Kidney (tissue), 14 donors: ENCODE measurements around the gene FLT4. TPM values are rescaled to one million over a fixed set of nuclear protein-coding genes. Genes with fewer than 3 reads are reported as not detected.
A peak's percentile ranks its signal among the peaks of the same experiment; 100 is the strongest.

Experiments
- DNase-seq, 5 donors: peaks; one replicate each; pipeline ENCODE4 v3.0.0-alpha.2; 2013 to 2020
- FAIRE-seq: peaks from 2 replicates; lab custom pipeline; 2012; peaks lifted over from hg19 to GRCh38; lab: Jason Lieb, UNC
- H3K27ac ChIP-seq, 2 donors: one replicate each; pipeline ENCODE4 v1.7.0; 2013; ENCODE audit warnings: low read depth in 2 of 2, low read length in 2 of 2, inconsistent platforms in 1 of 2
- H3K27me3 ChIP-seq: one replicate; pipeline ENCODE4 v1.7.1; 2013; ENCODE audit warnings: low read length, inconsistent platforms; ENCODE audit not compliant: control insufficient read depth, insufficient read depth
- H3K36me3 ChIP-seq, 3 donors: one replicate each; pipeline versions ENCODE4 v1.7.0 to v1.7.1; 2013; ENCODE audit warnings: low read length in 3 of 3, control low read depth in 1 of 3, inconsistent platforms in 1 of 3; ENCODE audit not compliant: insufficient read depth in 3 of 3, control insufficient read depth in 2 of 3
- H3K4me1 ChIP-seq, 3 donors: one replicate each; pipeline versions ENCODE4 v1.7.0 to v1.7.1; 2013; ENCODE audit warnings: low read length in 3 of 3, inconsistent platforms in 1 of 3, low read depth in 1 of 3; ENCODE audit not compliant: control insufficient read depth in 2 of 3, insufficient read depth in 2 of 3
- H3K4me3 ChIP-seq, 3 donors: one replicate each; pipeline versions ENCODE4 v1.7.0 to v1.8.1; 2013; ENCODE audit warnings: low read length in 3 of 3, control low read depth in 1 of 3, inconsistent platforms in 1 of 3
- H3K9ac ChIP-seq, 3 donors: one replicate each; pipeline versions ENCODE4 v1.7.0 to v1.7.1; 2013; ENCODE audit warnings: low read length in 3 of 3, control low read depth in 1 of 3, inconsistent platforms in 1 of 3
- H3K9me3 ChIP-seq, 3 donors: one replicate each; pipeline versions ENCODE4 v1.7.0 to v1.7.1; 2013; ENCODE audit warnings: low read length in 3 of 3, control low read depth in 1 of 3, inconsistent platforms in 1 of 3; ENCODE audit not compliant: control insufficient read depth in 2 of 3, insufficient read depth in 1 of 3
- CTCF ChIP-seq: IDR thresholded peaks from 3 replicates; pipeline ENCODE4 v1.5.1; 2012; ENCODE audit warnings: mild to moderate bottlenecking, moderate library complexity, borderline replicate concordance; ENCODE audit not compliant: insufficient read depth; ENCODE audit errors: extremely low read depth
- intact Hi-C: fragments of 100-400 bp; cut with DNase I; formaldehyde crosslinking; loops from one replicate; pipeline ENCODE4 v1.11.1; 2022
- polyA plus RNA-seq: library from polyadenylated mRNA; stranded (reverse); fragments of 350-450 nt; fragmentation: Illumina TruSeq; extraction: RNeasy Lipid Tissue Mini Kit (QIAGEN cat#74804); gene quantifications from one replicate; pipeline ENCODE4 v1.2.3, GENCODE V29; 2014; ENCODE audit warnings: low read depth, low replicate concordance; ENCODE audit not compliant: insufficient read depth
- total RNA-seq: library from RNA; stranded (reverse); fragmentation: NEBNext Ultra II Directional; extraction: Animal tissue kit (Norgen Biotek cat#: 25700); gene quantifications from one replicate; pipeline ENCODE4 v1.2.1, GENCODE V29; 2021
- donor health status: control.
- donor health status: control.
- donor health status: control.
- donor health status: control.
- donor health status: control.
- donor health status: DM: yes; HTN: yes; CAD: no.
- donor health status: Normal renal cell carcinoma (clear cell type).

Gene FLT4
- total and polyA plus RNA-seq, 2 donors from 2014 or later: 6.9 to 29.4 TPM

DNA sequence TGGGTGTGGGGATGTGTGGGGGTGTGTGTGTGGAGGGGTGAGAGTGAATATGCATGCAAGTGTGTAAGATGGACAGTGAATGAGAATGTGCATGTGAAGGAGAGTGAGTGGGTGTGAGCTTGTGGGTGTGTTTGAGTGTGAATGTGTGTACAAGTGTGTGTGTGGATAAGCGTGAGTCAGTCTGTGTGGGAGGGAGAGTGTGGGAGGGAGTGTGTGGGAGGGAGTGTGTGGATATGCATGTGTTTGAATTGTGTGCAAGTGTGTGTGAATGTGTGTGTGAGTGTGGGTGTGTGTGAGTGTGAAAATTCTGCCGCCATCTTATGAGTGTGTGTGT is 54.4 kb downstream of the FLT4 start:
- no peak overlapping the region for H3K9ac ChIP-seq
- FAIRE-seq: no peak
- no peak for TF ChIP-seq CTCF
- no peak for DNase-seq
- H3K36me3 ChIP-seq: no peaks in the 10 kb centered on the region
- H3K4me1 ChIP-seq: no peaks in the 10 kb centered on the region
- no peak overlapping the region for H3K27ac ChIP-seq
- intact Hi-C loops: no loop called here
- no peak overlapping the region for H3K4me3 ChIP-seq
- no peaks in the 10 kb centered on the region for H3K27me3 ChIP-seq
- H3K9me3 ChIP-seq: no peaks in the 10 kb centered on the region

GRCh38 chr5:180594311-180595045 is 54.9 kb downstream of the FLT4 start:
- Histone ChIP-seq H3K4me3 (no peak overlapping the region), H3K9me3 (no peaks in the 10 kb centered on the region), H3K9ac (no peak overlapping the region), H3K27me3 (no peaks in the 10 kb centered on the region), H3K27ac (no peak overlapping the region), H3K4me1 (no peaks in the 10 kb centered on the region), H3K36me3 (no peaks in the 10 kb centered on the region)
- DNase-seq (peak in 1 of 5 donors; percentile 61), FAIRE-seq (no peak)
- no peak for TF ChIP-seq CTCF
- intact Hi-C loops: no loop called here

DNA sequence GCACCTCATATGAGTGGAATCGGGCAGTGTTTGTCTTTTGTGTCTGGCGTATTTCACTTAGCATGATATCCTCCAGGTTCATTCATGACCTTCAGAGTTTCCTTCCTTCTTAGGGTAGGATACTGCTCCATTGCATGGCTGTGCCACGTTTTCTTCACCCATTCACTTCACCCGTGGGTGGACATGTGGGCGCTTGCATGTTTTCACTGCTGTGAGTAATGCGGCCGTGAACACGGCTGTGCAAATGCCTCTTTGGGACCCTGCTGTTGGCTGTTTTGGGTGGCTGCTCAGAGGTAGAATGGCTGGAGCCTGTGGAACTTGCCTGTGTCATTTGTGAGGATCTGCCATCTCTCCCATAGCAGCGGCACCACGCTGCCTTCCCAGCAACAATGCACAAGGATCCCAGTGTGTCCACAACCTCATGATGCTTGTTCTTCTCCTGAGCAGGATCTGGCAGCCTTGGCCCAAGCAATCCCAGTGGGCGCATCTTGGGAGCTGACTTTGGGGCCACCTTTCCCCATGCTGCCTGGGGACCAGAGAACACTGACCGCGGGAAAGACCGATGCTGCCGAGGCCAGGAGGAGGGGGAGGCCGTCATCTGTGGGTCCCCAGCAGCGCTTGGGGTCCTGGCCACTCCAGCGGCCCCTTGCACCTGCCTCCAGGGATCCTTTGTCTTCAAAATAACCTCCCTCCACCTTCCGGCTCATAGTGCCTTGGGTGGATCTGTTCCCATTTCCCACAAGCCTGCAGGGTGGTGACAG is 55.8 kb downstream of the FLT4 start:
- H3K27ac ChIP-seq: no peak overlapping the region

More for the DNA sequence above, 55.8 kb downstream of the FLT4 start:
- no peak for TF ChIP-seq CTCF
- Histone ChIP-seq H3K4me3 (no peak overlapping the region), H3K9ac (no peak overlapping the region), H3K27me3 (no peaks in the 10 kb centered on the region), H3K9me3 (no peaks in the 10 kb centered on the region), H3K36me3 (no peaks in the 10 kb centered on the region), H3K4me1 (no peaks in the 10 kb centered on the region)
- peak in 1 of 5 donors; percentile 48 for DNase-seq
- no peak for FAIRE-seq
- intact Hi-C loops: no loop called here
